SK-N-SH treated with all-trans-retinoic acid at 6 μM for 48 hours (cell line): ENCODE measurements around the gene GSAP.

Experiments used
- PATZ1 ChIP-seq: fragments of 250-450 bp; sonication (Bioruptor Pico); IDR thresholded peaks from 2 replicates; pipeline ENCODE4 v1.8.0; 2020; ENCODE audit warnings: mild to moderate bottlenecking, moderate library complexity, borderline replicate concordance
- ZNF70 ChIP-seq: fragments of 450-650 bp; formaldehyde crosslinking; IDR thresholded peaks from 2 replicates; pipeline ENCODE4 v1.5.0; 2020; ENCODE audit warnings: mild to moderate bottlenecking, moderate library complexity

- TF ChIP-seq PATZ1 (CRISPR knock-in tag): no peak
- no peak for TF ChIP-seq ZNF70 (CRISPR knock-in tag)
These were observed 19.1 kb downstream of the GSAP start for GRCh38 chr7:77396894-77397547.
